ENCODE measurements around the gene NTMT2.
"Not testable (repeated sequence)": the region's sequence is repeated elsewhere in the genome, so short reads cannot be mapped to it uniquely, and the experiment has no call there.

Gene NTMT2

GRCh38 chr1:170162459-170163246 is 16.9 kb downstream of the NTMT2 start:
- DNase-seq = no peak

GRCh38 chr1:170164103-170164763 is 18.5 kb downstream of the NTMT2 start:
- no peak for DNase-seq

- DNase-seq = no peak
Measured at GRCh38 chr1:170166518-170167180, 20.9 kb downstream of the NTMT2 start.

GRCh38 chr1:170168265-170168664 is 22.5 kb downstream of the NTMT2 start:
- no peak for DNase-seq

GRCh38 chr1:170170513-170170912 is 24.8 kb downstream of the NTMT2 start:
- DNase-seq = not testable (repeated sequence)

- no peak for DNase-seq
Measured at GRCh38 chr1:170174395-170174794, 28.6 kb downstream of the NTMT2 start.

GRCh38 chr1:170175041-170175440 is 29.3 kb downstream of the NTMT2 start:
- DNase-seq = no peak

GRCh38 chr1:170175484-170175883 is 29.7 kb downstream of the NTMT2 start:
- DNase-seq = no peak

GRCh38 chr1:170176772-170177171 is 31.0 kb downstream of the NTMT2 start:
- DNase-seq = no peak

GRCh38 chr1:170182442-170182841 is 36.7 kb downstream of the NTMT2 start:
- DNase-seq = no peak

- DNase-seq = no peak
Measured at GRCh38 chr1:170192546-170192945, 46.8 kb downstream of the NTMT2 start.

- DNase-seq = no peak
Measured at GRCh38 chr1:170194451-170194850, 48.7 kb downstream of the NTMT2 start.

GRCh38 chr1:170196490-170197236 is 50.9 kb downstream of the NTMT2 start:
- no peak for DNase-seq

- no peak for DNase-seq
Measured at GRCh38 chr1:170198090-170198489, 52.3 kb downstream of the NTMT2 start.

- DNase-seq = no peak
Measured at GRCh38 chr1:170198584-170198983, 52.8 kb downstream of the NTMT2 start.

GRCh38 chr1:170200161-170200560 is 54.4 kb downstream of the NTMT2 start:
- no peak for DNase-seq

GRCh38 chr1:170200621-170201397 is 55.0 kb downstream of the NTMT2 start:
- DNase-seq = no peak

GRCh38 chr1:170203693-170204092 is 57.9 kb downstream of the NTMT2 start:
- no peak for DNase-seq

GRCh38 chr1:170204121-170204520 is 58.4 kb downstream of the NTMT2 start:
- no peak for DNase-seq

- DNase-seq = no peak
Measured at GRCh38 chr1:170205301-170205700, 59.5 kb downstream of the NTMT2 start.

- no peak for DNase-seq
Measured at GRCh38 chr1:170209125-170209524, 63.4 kb downstream of the NTMT2 start.

GRCh38 chr1:170210142-170210541 is 64.4 kb downstream of the NTMT2 start:
- no peak for DNase-seq
